ENCODE measurements around the gene SBF2. TPM values are rescaled to one million over a fixed set of nuclear protein-coding genes. Genes with fewer than 3 reads are reported as not detected.

Gene SBF2
- total RNA-seq, 2 donors from 2014 or later: 13.4 to 28.8 TPM

GRCh38 chr11:10205928-10206327, 88.1 kb downstream of the SBF2 start:
- Mint-ChIP-seq H3K4me3 (no peak overlapping the region), H3K36me3 (ENCODE audit: insufficient read depth in 2 of 2) (peaks cover 2 to 7% of the 10 kb centered on the region in 2 donors), H3K27ac (no peak overlapping the region), H3K4me1 (ENCODE audit: low read depth) (peaks cover 6% of the 10 kb centered on the region), H3K9me3 (peaks cover 2 to 8% of the 10 kb centered on the region in 2 donors), H3K27me3 (ENCODE audit: low read depth) (no peaks in the 10 kb centered on the region)
- ATAC-seq (replicated peaks in 1 of 2) (no peak), DNase-seq (no peak)

GRCh38 chr11:10204021-10204420, 90.0 kb downstream of the SBF2 start:
- Mint-ChIP-seq H3K9me3 (peaks cover 2 to 8% of the 10 kb centered on the region in 2 donors), H3K4me1 (ENCODE audit: low read depth) (peaks cover 6% of the 10 kb centered on the region), H3K4me3 (no peak overlapping the region), H3K27me3 (ENCODE audit: low read depth) (no peaks in the 10 kb centered on the region), H3K27ac (no peak overlapping the region), H3K36me3 (ENCODE audit: insufficient read depth in 2 of 2) (peaks cover 2 to 7% of the 10 kb centered on the region in 2 donors)
- DNase-seq (no peak), ATAC-seq (replicated peaks in 1 of 2) (no peak)

GRCh38 chr11:10201343-10201742, 92.7 kb downstream of the SBF2 start:
- peaks cover 2 to 7% of the 10 kb centered on the region in 2 donors for H3K36me3 Mint-ChIP-seq (ENCODE audit: insufficient read depth in 2 of 2)
- H3K4me3 Mint-ChIP-seq: no peak overlapping the region
- peaks cover 6% of the 10 kb centered on the region for H3K4me1 Mint-ChIP-seq (ENCODE audit: low read depth)
- DNase-seq (no peak), ATAC-seq (replicated peaks in 1 of 2) (no peak)
- no peaks in the 10 kb centered on the region for H3K27me3 Mint-ChIP-seq (ENCODE audit: low read depth)
- H3K9me3 Mint-ChIP-seq: peaks cover 2 to 8% of the 10 kb centered on the region in 2 donors
- H3K27ac Mint-ChIP-seq: no peak overlapping the region

- no peak overlapping the region for H3K27ac Mint-ChIP-seq
- ATAC-seq (replicated peaks in 1 of 2) (no peak), DNase-seq (no peak)
- peaks cover 2% of the 10 kb centered on the region for H3K4me1 Mint-ChIP-seq (ENCODE audit: low read depth)
- no peak overlapping the region for H3K4me3 Mint-ChIP-seq
- no peaks in the 10 kb centered on the region for H3K27me3 Mint-ChIP-seq (ENCODE audit: low read depth)
- no peaks in the 10 kb centered on the region for H3K36me3 Mint-ChIP-seq (ENCODE audit: insufficient read depth in 2 of 2)
- H3K9me3 Mint-ChIP-seq: no peaks in the 10 kb centered on the region
These were observed 96.9 kb downstream of the SBF2 start for GRCh38 chr11:10197091-10197490.

- no peaks in the 10 kb centered on the region for H3K9me3 Mint-ChIP-seq
- H3K4me1 Mint-ChIP-seq (ENCODE audit: low read depth): no peaks in the 10 kb centered on the region
- no peak overlapping the region for H3K27ac Mint-ChIP-seq
These were observed 102.0 kb downstream of the SBF2 start for GRCh38 chr11:10192036-10192435.

GRCh38 chr11:10181811-10182210, 112.2 kb downstream of the SBF2 start:
- no peaks in the 10 kb centered on the region for H3K27me3 Mint-ChIP-seq (ENCODE audit: low read depth)
- DNase-seq (no peak), ATAC-seq (replicated peaks in 1 of 2) (no peak)
- H3K4me1 Mint-ChIP-seq (ENCODE audit: low read depth): no peaks in the 10 kb centered on the region
- no peaks in the 10 kb centered on the region for H3K9me3 Mint-ChIP-seq
- no peaks in the 10 kb centered on the region for H3K36me3 Mint-ChIP-seq (ENCODE audit: insufficient read depth in 2 of 2)
- H3K4me3 Mint-ChIP-seq: no peak overlapping the region
- H3K27ac Mint-ChIP-seq: no peak overlapping the region

More at GRCh38 chr11:10192036-10192435, 102.0 kb downstream of the SBF2 start:
- no peak for ATAC-seq (replicated peaks in 1 of 2)
- Mint-ChIP-seq H3K27me3 (ENCODE audit: low read depth) (no peaks in the 10 kb centered on the region), H3K4me3 (no peak overlapping the region), H3K36me3 (ENCODE audit: insufficient read depth in 2 of 2) (no peaks in the 10 kb centered on the region)
- DNase-seq: no peak

- DNase-seq (no peak), ATAC-seq (replicated peaks in 1 of 2) (no peak)
- no peaks in the 10 kb centered on the region for H3K9me3 Mint-ChIP-seq
- H3K36me3 Mint-ChIP-seq (ENCODE audit: insufficient read depth in 2 of 2): no peaks in the 10 kb centered on the region
- H3K4me3 Mint-ChIP-seq: no peak overlapping the region
- peaks cover 6% of the 10 kb centered on the region for H3K4me1 Mint-ChIP-seq (ENCODE audit: low read depth)
- H3K27me3 Mint-ChIP-seq (ENCODE audit: low read depth): no peaks in the 10 kb centered on the region
- H3K27ac Mint-ChIP-seq: no peak overlapping the region
These were observed 129.4 kb downstream of the SBF2 start for GRCh38 chr11:10164621-10165020.

GRCh38 chr11:10162222-10162621, 131.8 kb downstream of the SBF2 start:
- H3K4me3 Mint-ChIP-seq: no peak overlapping the region
- peaks cover 7% of the 10 kb centered on the region for H3K4me1 Mint-ChIP-seq (ENCODE audit: low read depth)
- H3K9me3 Mint-ChIP-seq: peaks cover 5 to 6% of the 10 kb centered on the region in 2 donors
- H3K36me3 Mint-ChIP-seq (ENCODE audit: insufficient read depth in 2 of 2): peaks cover 4% of the 10 kb centered on the region in 2 donors
- no peaks in the 10 kb centered on the region for H3K27me3 Mint-ChIP-seq (ENCODE audit: low read depth)
- ATAC-seq (replicated peaks in 1 of 2) (no peak), DNase-seq (no peak)
- H3K27ac Mint-ChIP-seq: no peak overlapping the region

GRCh38 chr11:10160350-10160749, 133.7 kb downstream of the SBF2 start:
- H3K4me3 Mint-ChIP-seq: no peak overlapping the region
- no peak overlapping the region for H3K27ac Mint-ChIP-seq
- ATAC-seq (replicated peaks in 1 of 2) (no peak), DNase-seq (no peak)
- peaks cover 5 to 9% of the 10 kb centered on the region in 2 donors for H3K9me3 Mint-ChIP-seq
- H3K27me3 Mint-ChIP-seq (ENCODE audit: low read depth): no peaks in the 10 kb centered on the region
- H3K4me1 Mint-ChIP-seq (ENCODE audit: low read depth): peaks cover 7% of the 10 kb centered on the region
- peaks cover 4% of the 10 kb centered on the region in 2 donors for H3K36me3 Mint-ChIP-seq (ENCODE audit: insufficient read depth in 2 of 2)

GRCh38 chr11:10158461-10158860, 135.6 kb downstream of the SBF2 start:
- no peaks in the 10 kb centered on the region for H3K27me3 Mint-ChIP-seq (ENCODE audit: low read depth)
- peaks cover 4% of the 10 kb centered on the region in 2 donors for H3K36me3 Mint-ChIP-seq (ENCODE audit: insufficient read depth in 2 of 2)
- H3K27ac Mint-ChIP-seq: no peak overlapping the region
- peaks cover 7% of the 10 kb centered on the region for H3K4me1 Mint-ChIP-seq (ENCODE audit: low read depth)
- no peak overlapping the region for H3K4me3 Mint-ChIP-seq
- ATAC-seq (replicated peaks in 1 of 2) (peak in 1 of 2 donors; percentile 26), DNase-seq (no peak)
- peaks cover 5 to 9% of the 10 kb centered on the region in 2 donors for H3K9me3 Mint-ChIP-seq

- Mint-ChIP-seq H3K9me3 (peaks cover 5 to 9% of the 10 kb centered on the region in 2 donors), H3K27me3 (ENCODE audit: low read depth) (no peaks in the 10 kb centered on the region), H3K4me3 (no peak overlapping the region), H3K36me3 (ENCODE audit: insufficient read depth in 2 of 2) (peaks cover 4% of the 10 kb centered on the region in 2 donors), H3K27ac (no peak overlapping the region), H3K4me1 (ENCODE audit: low read depth) (peaks cover 7% of the 10 kb centered on the region)
- ATAC-seq (replicated peaks in 1 of 2): no peak
- DNase-seq: no peak
These were observed 138.1 kb downstream of the SBF2 start for GRCh38 chr11:10155793-10156490.

- ATAC-seq (replicated peaks in 1 of 2): no peak
- H3K4me3 Mint-ChIP-seq: no peak overlapping the region
- peaks cover 0 to 2% of the 10 kb centered on the region in 2 donors for H3K36me3 Mint-ChIP-seq (ENCODE audit: insufficient read depth in 2 of 2)
- no peak for DNase-seq
- no peaks in the 10 kb centered on the region for H3K4me1 Mint-ChIP-seq (ENCODE audit: low read depth)
- H3K9me3 Mint-ChIP-seq: peaks cover 0 to 2% of the 10 kb centered on the region in 2 donors
- no peak overlapping the region for H3K27ac Mint-ChIP-seq
- no peaks in the 10 kb centered on the region for H3K27me3 Mint-ChIP-seq (ENCODE audit: low read depth)
These were observed 143.2 kb downstream of the SBF2 start for GRCh38 chr11:10150800-10151199.

- DNase-seq: no peak
- no peaks in the 10 kb centered on the region for H3K4me1 Mint-ChIP-seq (ENCODE audit: low read depth)
- peak overlapping the region; percentile 54 for H3K27ac Mint-ChIP-seq
- no peak for ATAC-seq (replicated peaks in 1 of 2)
- peaks cover 0 to 2% of the 10 kb centered on the region in 2 donors for H3K36me3 Mint-ChIP-seq (ENCODE audit: insufficient read depth in 2 of 2)
- peaks cover 0 to 2% of the 10 kb centered on the region in 2 donors for H3K9me3 Mint-ChIP-seq
- no peaks in the 10 kb centered on the region for H3K27me3 Mint-ChIP-seq (ENCODE audit: low read depth)
- no peak overlapping the region for H3K4me3 Mint-ChIP-seq
These were observed 144.5 kb downstream of the SBF2 start for GRCh38 chr11:10149553-10149952.

GRCh38 chr11:10147195-10147594, 146.8 kb downstream of the SBF2 start:
- H3K27ac Mint-ChIP-seq: no peak overlapping the region
- H3K27me3 Mint-ChIP-seq (ENCODE audit: low read depth): no peaks in the 10 kb centered on the region
- H3K4me1 Mint-ChIP-seq (ENCODE audit: low read depth): no peaks in the 10 kb centered on the region
- peaks cover 0 to 2% of the 10 kb centered on the region in 2 donors for H3K9me3 Mint-ChIP-seq
- H3K4me3 Mint-ChIP-seq: no peak overlapping the region
- DNase-seq: no peak
- no peak for ATAC-seq (replicated peaks in 1 of 2)
- peaks cover 0 to 2% of the 10 kb centered on the region in 2 donors for H3K36me3 Mint-ChIP-seq (ENCODE audit: insufficient read depth in 2 of 2)
